HL-60 (cell line): Measurements from ENCODE around the gene PCNX3.

ENCODE experiments used
- DNase-seq, 2 experiments: peaks; one replicate each; pipeline ENCODE4 v3.0.0-alpha.2; 2010 to 2020; ENCODE audit warnings: low read depth in 1 of 2, low spot score in 1 of 2
- H3K27ac ChIP-seq: fragments of 250-450 bp; sonication (Bioruptor Pico); replicated peaks from 2 replicates; pipeline ENCODE4 v1.5.1; 2020; ENCODE audit warnings: mild to moderate bottlenecking, moderate library complexity
- H3K27me3 ChIP-seq: fragments of 250-450 bp; sonication (Bioruptor Pico); 2 replicates; pipeline ENCODE4 v1.5.1; 2021; ENCODE audit warnings: mild to moderate bottlenecking, moderate library complexity; ENCODE audit not compliant: insufficient read depth, poor library complexity, severe bottlenecking
- H3K4me3 ChIP-seq: replicated peaks from 2 replicates; pipeline ENCODE4 v1.5.1; 2011; ENCODE audit warnings: mild to moderate bottlenecking, control low read depth, low read length; ENCODE audit not compliant: insufficient read depth
- CTCF ChIP-seq: IDR thresholded peaks from one replicate; pipeline ENCODE4 v1.5.1; 2011; ENCODE audit warnings: low read length, control low read depth, inconsistent platforms; ENCODE audit not compliant: insufficient read depth
- GABPA ChIP-seq: IDR thresholded peaks from 2 replicates; pipeline ENCODE4 v1.6.1; 2012; ENCODE audit warnings: low read depth
- POLR2AphosphoS5 ChIP-seq: IDR thresholded peaks from 2 replicates; pipeline ENCODE4 v1.6.1; 2012; ENCODE audit warnings: low read depth
- REST ChIP-seq: IDR thresholded peaks from 2 replicates; pipeline ENCODE4 v1.6.1; 2012; ENCODE audit warnings: low read depth; ENCODE audit not compliant: insufficient replicate concordance
- SPI1 ChIP-seq: IDR thresholded peaks from 2 replicates; pipeline ENCODE4 v1.6.1; 2012; ENCODE audit warnings: low read depth, mild to moderate bottlenecking, borderline replicate concordance

Gene PCNX3

GRCh38 chr11:65646958-65647701 lies 31.6 kb downstream of the PCNX3 start:
- DNase-seq, result no peak
- Histone ChIP-seq H3K4me3 (no peak overlapping the region), H3K27me3 (no peaks in the 10 kb centered on the region), H3K27ac (no peak overlapping the region)
- no peak for TF ChIP-seq POLR2AphosphoS5

- DNase-seq, result no peak
- no peak overlapping the region for H3K4me3 ChIP-seq
- TF ChIP-seq REST, result no peak
- no peak for TF ChIP-seq POLR2AphosphoS5
- no peak for TF ChIP-seq CTCF
- TF ChIP-seq SPI1, result no peak
- no peak for TF ChIP-seq GABPA
- H3K27me3 ChIP-seq, result no peaks in the 10 kb centered on the region
- no peak overlapping the region for H3K27ac ChIP-seq
Measured at GRCh38 chr11:65648997-65649493, 33.5 kb downstream of the PCNX3 start.

GRCh38 chr11:65649656-65650546 lies 34.3 kb downstream of the PCNX3 start:
- no peak overlapping the region for H3K27ac ChIP-seq
- no peak for TF ChIP-seq CTCF
- TF ChIP-seq SPI1, result no peak
- no peak for TF ChIP-seq REST
- TF ChIP-seq POLR2AphosphoS5, result no peak
- no peak for TF ChIP-seq GABPA
- no peak overlapping the region for H3K4me3 ChIP-seq
- H3K27me3 ChIP-seq, result no peaks in the 10 kb centered on the region
- no peak for DNase-seq

- no peak overlapping the region for H3K4me3 ChIP-seq
- no peaks in the 10 kb centered on the region for H3K27me3 ChIP-seq
- DNase-seq, result no peak
- no peak overlapping the region for H3K27ac ChIP-seq
- no peak for TF ChIP-seq SPI1
- no peak for TF ChIP-seq CTCF
- no peak for TF ChIP-seq GABPA
- no peak for TF ChIP-seq POLR2AphosphoS5
- TF ChIP-seq REST, result no peak
Measured at GRCh38 chr11:65650547-65651338, 35.2 kb downstream of the PCNX3 start.
